HEK293 (cell line): Measurements from ENCODE around the gene TULP1.

ENCODE experiments used
- TSHZ1 ChIP-seq: fragments of 450-650 bp; formaldehyde crosslinking; IDR thresholded peaks from 2 replicates; pipeline ENCODE4 v1.5.1; 2016; ENCODE audit warnings: missing biosample characterization, missing genetic modification characterization, borderline replicate concordance
- ZFP3 ChIP-seq: fragments of 450-650 bp; formaldehyde crosslinking; IDR thresholded peaks from 2 replicates; pipeline ENCODE4 v1.5.1; 2016; ENCODE audit warnings: low read depth, missing biosample characterization, missing genetic modification characterization
- ZNF23 ChIP-seq: fragments of 450-650 bp; formaldehyde crosslinking; IDR thresholded peaks from 2 replicates; pipeline ENCODE4 v1.5.1; 2016; ENCODE audit warnings: missing biosample characterization, missing genetic modification characterization, borderline replicate concordance
- ZNF521 ChIP-seq: fragments of 450-650 bp; formaldehyde crosslinking; IDR thresholded peaks from 2 replicates; pipeline ENCODE4 v1.5.1; 2017; ENCODE audit warnings: missing biosample characterization, mild to moderate bottlenecking, missing genetic modification characterization
- ZNF654 ChIP-seq: fragments of 450-650 bp; formaldehyde crosslinking; IDR thresholded peaks from 2 replicates; pipeline ENCODE4 v1.5.1; 2016; ENCODE audit warnings: low read depth, missing biosample characterization, missing genetic modification characterization
- ZNF830 ChIP-seq: fragments of 450-650 bp; IDR thresholded peaks from 2 replicates; pipeline ENCODE4 v1.5.0; 2018; ENCODE audit warnings: missing biosample characterization, missing genetic modification characterization, low read depth, mild to moderate bottlenecking, moderate library complexity
- ZNF837 ChIP-seq: fragments of 450-650 bp; formaldehyde crosslinking; IDR thresholded peaks from 2 replicates; pipeline ENCODE4 v1.5.1; 2016; ENCODE audit warnings: missing biosample characterization, missing genetic modification characterization
- TF ChIP-seq, protein P1 (sequence below): fragments of 450-650 bp; formaldehyde crosslinking; IDR thresholded peaks from 2 replicates; pipeline ENCODE4 v1.5.1; 2016; ENCODE audit warnings: missing biosample characterization, missing genetic modification characterization
- TF ChIP-seq, protein P2 (sequence below): sonication (generic); formaldehyde crosslinking; IDR thresholded peaks from 2 replicates; pipeline ENCODE4 v1.8.1; 2022; ENCODE audit warnings: mild to moderate bottlenecking, moderate library complexity, missing genetic modification reagents

- TF ChIP-seq, protein P1, sequence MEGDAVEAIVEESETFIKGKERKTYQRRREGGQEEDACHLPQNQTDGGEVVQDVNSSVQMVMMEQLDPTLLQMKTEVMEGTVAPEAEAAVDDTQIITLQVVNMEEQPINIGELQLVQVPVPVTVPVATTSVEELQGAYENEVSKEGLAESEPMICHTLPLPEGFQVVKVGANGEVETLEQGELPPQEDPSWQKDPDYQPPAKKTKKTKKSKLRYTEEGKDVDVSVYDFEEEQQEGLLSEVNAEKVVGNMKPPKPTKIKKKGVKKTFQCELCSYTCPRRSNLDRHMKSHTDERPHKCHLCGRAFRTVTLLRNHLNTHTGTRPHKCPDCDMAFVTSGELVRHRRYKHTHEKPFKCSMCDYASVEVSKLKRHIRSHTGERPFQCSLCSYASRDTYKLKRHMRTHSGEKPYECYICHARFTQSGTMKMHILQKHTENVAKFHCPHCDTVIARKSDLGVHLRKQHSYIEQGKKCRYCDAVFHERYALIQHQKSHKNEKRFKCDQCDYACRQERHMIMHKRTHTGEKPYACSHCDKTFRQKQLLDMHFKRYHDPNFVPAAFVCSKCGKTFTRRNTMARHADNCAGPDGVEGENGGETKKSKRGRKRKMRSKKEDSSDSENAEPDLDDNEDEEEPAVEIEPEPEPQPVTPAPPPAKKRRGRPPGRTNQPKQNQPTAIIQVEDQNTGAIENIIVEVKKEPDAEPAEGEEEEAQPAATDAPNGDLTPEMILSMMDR, result no peak
- TF ChIP-seq ZNF837 (tag by site-specific recombination) (no peak), ZNF830 (no peak), ZFP3 (tag by site-specific recombination) (no peak), TSHZ1 (tag by site-specific recombination) (0 out of 2 replicates have a peak, but pooled peaks have one; percentile 35), ZNF23 (tag by site-specific recombination) (no peak), ZNF654 (tag by site-specific recombination) (no peak), ZNF521 (tag by site-specific recombination) (no peak)
- TF ChIP-seq, protein P2, sequence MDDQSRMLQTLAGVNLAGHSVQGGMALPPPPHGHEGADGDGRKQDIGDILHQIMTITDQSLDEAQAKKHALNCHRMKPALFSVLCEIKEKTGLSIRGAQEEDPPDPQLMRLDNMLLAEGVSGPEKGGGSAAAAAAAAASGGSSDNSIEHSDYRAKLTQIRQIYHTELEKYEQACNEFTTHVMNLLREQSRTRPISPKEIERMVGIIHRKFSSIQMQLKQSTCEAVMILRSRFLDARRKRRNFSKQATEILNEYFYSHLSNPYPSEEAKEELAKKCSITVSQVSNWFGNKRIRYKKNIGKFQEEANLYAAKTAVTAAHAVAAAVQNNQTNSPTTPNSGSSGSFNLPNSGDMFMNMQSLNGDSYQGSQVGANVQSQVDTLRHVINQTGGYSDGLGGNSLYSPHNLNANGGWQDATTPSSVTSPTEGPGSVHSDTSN, result no peak
Measured at GRCh38 chr6:35470663-35471120, 42.0 kb downstream of the TULP1 start.
